Endothelial cell (in vitro differentiated cells): ENCODE measurements around the gene CDON. TPM values are rescaled to one million over a fixed set of nuclear protein-coding genes. Genes with fewer than 3 reads are reported as not detected.

Experiments
- DNase-seq: peaks from one replicate; pipeline ENCODE4 v3.0.0; 2021; ENCODE audit warnings: low spot score
- H3K27ac Mint-ChIP-seq: one replicate; pipeline ENCODE4 v1.8.0; 2021; ENCODE audit warnings: mixed read lengths, inconsistent platforms; ENCODE audit not compliant: unreplicated experiment
- H3K27me3 Mint-ChIP-seq: one replicate; pipeline ENCODE4 v1.8.0; 2021; ENCODE audit warnings: mild to moderate bottlenecking, moderate library complexity, mixed read lengths, inconsistent platforms; ENCODE audit not compliant: unreplicated experiment
- H3K36me3 Mint-ChIP-seq: one replicate; pipeline ENCODE4 v1.8.0; 2021; ENCODE audit warnings: mild to moderate bottlenecking, low read depth, mixed read lengths, inconsistent platforms; ENCODE audit not compliant: unreplicated experiment
- H3K4me1 Mint-ChIP-seq: one replicate; pipeline ENCODE4 v1.8.0; 2021; ENCODE audit warnings: mild to moderate bottlenecking, mixed read lengths, inconsistent platforms; ENCODE audit not compliant: unreplicated experiment
- H3K4me3 Mint-ChIP-seq: one replicate; pipeline ENCODE4 v1.8.0; 2021; ENCODE audit warnings: mild to moderate bottlenecking, mixed read lengths, inconsistent platforms; ENCODE audit not compliant: unreplicated experiment
- H3K9me3 Mint-ChIP-seq: one replicate; pipeline ENCODE4 v1.8.0; 2021; ENCODE audit warnings: mixed read lengths, inconsistent platforms; ENCODE audit not compliant: unreplicated experiment
- CTCF ChIP-seq: fragments of 200-600 bp; sonication (generic); IDR thresholded peaks from one replicate; pipeline ENCODE4 v1.5.0; 2021; ENCODE audit warnings: antibody characterized with exemption; ENCODE audit not compliant: unreplicated experiment
- total RNA-seq: library from RNA; stranded (reverse); fragmentation: NEBNext Ultra II Directional; extraction: Animal tissue kit (Norgen Biotek cat#: 25700); gene quantifications from one replicate; pipeline ENCODE4 v1.2.1, GENCODE V29; 2021; ENCODE audit not compliant: unreplicated experiment

CDON gene
- total RNA-seq, 1 donor from 2014 or later: 25.2 TPM

GRCh38 chr11:126026579-126026978, 36.1 kb downstream of the CDON start:
- no peaks in the 10 kb centered on the region for H3K36me3 Mint-ChIP-seq
- no peak for DNase-seq
- TF ChIP-seq CTCF: no peak
- no peaks in the 10 kb centered on the region for H3K9me3 Mint-ChIP-seq
- H3K27me3 Mint-ChIP-seq: peaks cover 2% of the 10 kb centered on the region
- peak overlapping the region; percentile 94 for H3K27ac Mint-ChIP-seq
- H3K4me1 Mint-ChIP-seq: peaks cover 39% of the 10 kb centered on the region
- H3K4me3 Mint-ChIP-seq: no peak overlapping the region

- no peaks in the 10 kb centered on the region for H3K9me3 Mint-ChIP-seq
- DNase-seq: no peak
- no peak for TF ChIP-seq CTCF
- H3K27me3 Mint-ChIP-seq: peaks cover 2% of the 10 kb centered on the region
- no peaks in the 10 kb centered on the region for H3K36me3 Mint-ChIP-seq
- peak overlapping the region; percentile 94 for H3K27ac Mint-ChIP-seq
- peaks cover 37% of the 10 kb centered on the region for H3K4me1 Mint-ChIP-seq
- no peak overlapping the region for H3K4me3 Mint-ChIP-seq
Measured at GRCh38 chr11:126025822-126026221, 36.8 kb downstream of the CDON start.

- H3K36me3 Mint-ChIP-seq: no peaks in the 10 kb centered on the region
- DNase-seq: no peak
- H3K9me3 Mint-ChIP-seq: no peaks in the 10 kb centered on the region
- peaks cover 31% of the 10 kb centered on the region for H3K4me1 Mint-ChIP-seq
- peaks cover 2% of the 10 kb centered on the region for H3K27me3 Mint-ChIP-seq
- no peak for TF ChIP-seq CTCF
- H3K27ac Mint-ChIP-seq: no peak overlapping the region
- H3K4me3 Mint-ChIP-seq: no peak overlapping the region
Measured at GRCh38 chr11:126024123-126024522, 38.5 kb downstream of the CDON start.

GRCh38 chr11:126012852-126013251, 49.8 kb downstream of the CDON start:
- no peak for TF ChIP-seq CTCF
- H3K27ac Mint-ChIP-seq: no peak overlapping the region
- no peak for DNase-seq
- H3K4me1 Mint-ChIP-seq: peaks cover 5% of the 10 kb centered on the region
- H3K4me3 Mint-ChIP-seq: no peak overlapping the region
- H3K36me3 Mint-ChIP-seq: peaks cover 6% of the 10 kb centered on the region
- no peaks in the 10 kb centered on the region for H3K27me3 Mint-ChIP-seq
- H3K9me3 Mint-ChIP-seq: no peaks in the 10 kb centered on the region

GRCh38 chr11:126011754-126012153, 50.9 kb downstream of the CDON start:
- TF ChIP-seq CTCF: no peak
- Mint-ChIP-seq H3K27ac (no peak overlapping the region), H3K36me3 (peaks cover 2% of the 10 kb centered on the region)

More at GRCh38 chr11:126011754-126012153, 50.9 kb downstream of the CDON start:
- DNase-seq: no peak
- Mint-ChIP-seq H3K27me3 (no peaks in the 10 kb centered on the region), H3K4me1 (peaks cover 5% of the 10 kb centered on the region), H3K9me3 (no peaks in the 10 kb centered on the region), H3K4me3 (no peak overlapping the region)
